GM15510 (cell line): ENCODE results near the gene TCEAL3.

Experiments used
- POLR2A ChIP-seq: IDR thresholded peaks from 3 replicates; pipeline ENCODE4 v1.6.1; 2011; ENCODE audit warnings: borderline replicate concordance; ENCODE audit not compliant: insufficient read length; ENCODE audit errors: extremely low read depth

Gene TCEAL3

DNA sequence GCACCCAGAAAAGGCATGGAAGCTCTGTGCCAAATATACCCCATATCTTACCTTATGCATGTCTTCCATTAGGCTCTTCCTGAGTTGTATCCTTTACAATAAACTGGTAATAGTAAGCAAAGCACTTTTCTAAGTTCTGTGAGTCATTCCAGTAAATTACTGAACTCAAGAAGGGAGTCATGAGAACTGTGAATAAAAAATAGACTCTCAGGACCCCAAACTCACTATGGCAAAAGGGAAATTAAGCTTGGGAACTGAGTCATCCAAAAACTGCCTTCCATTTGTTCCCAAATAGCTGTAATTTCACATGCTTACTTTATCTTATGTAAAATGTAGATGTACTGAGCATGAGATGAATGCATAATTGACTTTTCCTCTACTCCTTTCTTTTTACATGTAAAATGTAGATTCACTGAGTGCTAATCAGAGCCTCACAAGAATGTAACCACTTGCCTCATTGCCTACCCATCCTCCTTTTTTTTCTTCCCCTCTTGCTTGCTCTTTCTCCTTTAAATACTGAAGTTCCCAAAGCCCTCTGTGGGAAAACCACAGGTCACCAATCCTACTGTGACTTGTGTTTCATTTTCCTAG, 8.1 kb downstream of the TCEAL3 start:
- TF ChIP-seq POLR2A: no peak

DNA sequence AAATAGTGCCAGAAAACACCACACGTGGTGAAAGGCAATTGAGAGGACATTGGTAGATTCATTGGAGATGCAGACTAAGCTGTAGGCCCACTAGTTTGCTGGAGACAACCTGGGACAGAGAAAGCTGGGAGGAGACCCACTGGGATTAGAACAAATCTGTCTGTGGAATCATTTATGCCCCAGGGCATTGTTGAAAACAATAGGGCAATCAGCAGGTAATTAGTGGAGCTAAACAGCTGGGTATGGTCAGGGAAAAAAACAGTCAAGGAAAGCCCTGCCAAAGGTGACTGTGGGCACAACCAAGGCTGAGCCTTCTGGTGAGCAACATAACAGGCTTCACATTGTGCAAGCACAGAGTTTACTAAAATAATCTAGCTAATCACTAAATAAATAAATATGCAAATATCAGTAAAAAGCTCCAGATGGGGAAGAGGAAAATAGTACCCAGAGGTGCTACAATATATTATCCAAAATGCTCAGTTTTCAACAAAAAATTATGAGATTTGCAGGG, 9.0 kb downstream of the TCEAL3 start:
- no peak for TF ChIP-seq POLR2A

DNA sequence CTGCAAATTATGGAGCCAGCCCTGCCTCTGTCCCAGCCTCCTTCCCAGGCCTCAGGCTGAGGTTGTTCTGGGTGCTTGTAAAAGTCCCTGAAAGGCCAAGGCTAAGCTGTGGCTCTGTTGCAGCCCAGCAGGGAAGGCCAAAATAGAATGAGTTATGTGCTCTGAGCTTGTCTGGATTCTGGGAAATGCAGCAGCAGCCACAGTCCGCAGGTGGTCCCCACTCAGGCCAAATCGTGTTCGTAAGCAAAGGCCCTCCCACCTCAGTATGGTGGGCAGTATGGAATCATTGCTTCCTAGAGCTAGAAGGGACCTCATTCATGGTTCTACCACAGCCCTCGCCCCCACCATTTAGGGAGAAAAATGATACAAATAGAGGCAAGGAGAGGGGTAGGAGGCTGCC, 16.3 kb downstream of the TCEAL3 start:
- no peak for TF ChIP-seq POLR2A

DNA sequence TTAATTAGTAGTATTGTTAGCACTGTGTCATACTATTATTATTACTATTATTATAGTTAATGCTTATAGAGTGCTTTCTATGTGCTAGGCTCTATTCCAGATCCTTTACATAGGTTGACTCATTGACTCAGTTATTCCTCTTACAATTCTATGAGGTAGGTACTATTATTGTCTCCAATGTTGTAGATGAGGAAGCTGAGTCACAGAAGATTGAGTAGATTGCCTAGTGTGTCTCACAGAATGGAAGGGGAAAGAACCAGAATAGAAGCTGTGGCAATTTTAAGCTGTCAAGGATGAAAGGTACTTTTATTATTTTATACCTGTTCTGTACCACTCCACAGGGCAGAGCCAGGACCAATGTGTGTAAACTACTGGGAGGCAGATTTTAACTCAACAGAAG, 19.1 kb downstream of the TCEAL3 start:
- no peak for TF ChIP-seq POLR2A

DNA sequence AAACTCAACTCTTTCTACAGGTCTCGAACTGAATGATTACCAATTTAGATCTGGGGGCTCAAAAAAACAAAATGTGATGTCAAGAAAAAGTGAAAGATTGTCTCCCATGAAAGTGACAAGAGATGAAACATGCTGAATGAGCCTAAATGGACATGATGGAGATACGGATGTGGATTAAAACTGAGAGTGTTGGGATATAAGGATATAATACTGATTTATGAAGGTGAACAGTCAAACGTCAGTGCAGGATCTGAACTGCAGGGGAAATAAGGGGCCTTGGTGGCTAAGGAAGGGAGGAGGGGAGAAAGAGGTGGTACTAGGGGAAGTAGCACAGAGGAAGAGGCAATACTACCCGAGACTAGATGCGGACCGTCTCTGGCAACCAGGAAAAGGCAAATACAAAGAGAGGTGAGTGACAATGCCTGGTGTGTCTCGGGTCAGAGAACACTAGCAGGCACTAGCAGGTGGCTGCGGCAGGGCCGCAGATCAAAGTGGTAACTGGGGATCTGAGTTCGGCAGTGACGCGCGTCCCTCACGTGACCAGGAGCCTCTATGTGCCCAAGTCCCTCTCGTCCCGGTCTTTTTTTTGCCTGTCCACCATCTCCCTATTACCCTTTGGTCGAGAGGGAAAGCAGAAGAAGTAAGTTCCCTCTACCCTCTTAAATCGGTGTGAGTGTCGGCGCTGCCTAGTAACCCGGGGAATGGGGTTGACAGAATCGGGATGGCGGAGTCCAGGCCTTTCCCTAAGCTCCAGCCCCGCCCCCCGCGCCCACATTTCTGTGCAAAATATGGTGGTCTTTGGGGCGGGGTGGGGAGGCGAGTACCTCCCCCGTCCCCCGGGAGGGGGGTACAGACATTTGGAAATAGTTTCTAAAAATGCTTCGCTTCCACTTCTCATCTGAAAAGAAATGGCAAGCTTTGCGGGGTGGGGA, 20.9 kb downstream of the TCEAL3 start, which contains the start of gene TCEAL1:
Gene TCEAL1, plus strand, starts transcription at position 590 of the 932 bp plus-strand sequence. CDS start 942 bp downstream, outside the sequence.
- peak; percentile 44 for TF ChIP-seq POLR2A

DNA sequence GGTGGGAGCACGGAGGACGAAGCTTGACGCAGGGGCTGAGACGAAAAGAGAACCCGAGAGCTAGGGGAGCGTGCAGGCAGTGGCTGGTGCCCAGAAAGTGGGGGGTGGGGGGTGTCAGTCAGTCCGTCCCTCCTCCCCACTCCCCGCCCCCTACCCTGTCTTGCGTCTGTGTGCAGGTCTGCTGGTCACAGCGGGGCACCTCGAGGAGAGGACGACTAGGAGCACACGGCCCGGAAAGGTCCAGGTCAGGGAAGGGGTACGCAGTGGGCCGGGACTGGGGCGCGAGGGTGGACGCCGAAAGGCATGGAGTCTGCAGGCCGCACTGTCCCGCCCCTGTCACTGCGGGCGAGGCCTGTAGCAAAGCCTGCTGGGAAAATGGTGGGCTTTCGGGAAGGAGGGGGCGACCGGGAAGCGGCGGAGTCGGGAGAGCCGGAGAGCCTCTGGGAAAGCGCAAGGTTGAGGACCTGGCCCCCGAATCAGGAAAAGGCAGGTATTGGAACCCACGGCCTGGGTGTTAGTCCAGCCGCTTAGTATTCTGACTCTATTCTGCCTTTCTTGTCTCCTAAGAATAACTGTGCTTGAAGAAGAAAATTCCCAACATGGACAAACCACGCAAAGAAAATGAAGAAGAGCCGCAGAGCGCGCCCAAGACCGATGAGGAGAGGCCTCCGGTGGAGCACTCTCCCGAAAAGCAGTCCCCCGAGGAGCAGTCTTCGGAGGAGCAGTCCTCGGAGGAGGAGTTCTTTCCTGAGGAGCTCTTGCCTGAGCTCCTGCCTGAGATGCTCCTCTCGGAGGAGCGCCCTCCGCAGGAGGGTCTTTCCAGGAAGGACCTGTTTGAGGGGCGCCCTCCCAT, 21.8 kb downstream of the TCEAL3 start:
- peak; percentile 48 for TF ChIP-seq POLR2A

DNA sequence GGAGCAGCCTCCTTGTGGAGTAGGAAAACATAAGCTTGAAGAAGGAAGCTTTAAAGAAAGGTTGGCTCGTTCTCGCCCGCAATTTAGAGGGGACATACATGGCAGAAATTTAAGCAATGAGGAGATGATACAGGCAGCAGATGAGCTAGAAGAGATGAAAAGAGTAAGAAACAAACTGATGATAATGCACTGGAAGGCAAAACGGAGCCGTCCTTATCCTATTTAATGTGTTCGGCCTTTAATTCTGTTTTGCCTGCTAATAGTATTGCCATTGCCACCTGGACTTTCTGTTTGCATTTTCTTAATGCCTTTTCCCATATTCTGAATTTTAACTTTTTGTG, 22.4 kb downstream of the TCEAL3 start:
- no peak for TF ChIP-seq POLR2A

DNA sequence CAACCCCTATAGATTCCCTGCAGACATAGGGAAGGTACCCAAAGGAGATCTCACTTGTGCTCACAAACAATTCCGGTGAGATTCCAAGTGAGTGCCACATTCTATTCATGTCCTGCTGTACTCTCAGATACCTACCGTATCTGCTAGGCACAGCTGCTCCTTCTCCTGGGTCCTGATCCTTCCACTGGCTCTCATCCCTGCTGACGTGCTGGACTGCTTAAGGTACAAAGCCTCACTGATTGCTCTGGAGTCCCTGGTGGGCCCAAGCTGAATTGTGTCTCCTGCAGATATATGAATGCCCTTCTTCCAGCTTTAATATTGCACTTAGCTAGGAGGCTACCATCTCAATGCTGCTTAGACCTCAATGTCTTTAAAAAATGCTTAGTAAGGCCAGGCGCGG, 23.4 kb downstream of the TCEAL3 start:
- no peak for TF ChIP-seq POLR2A

DNA sequence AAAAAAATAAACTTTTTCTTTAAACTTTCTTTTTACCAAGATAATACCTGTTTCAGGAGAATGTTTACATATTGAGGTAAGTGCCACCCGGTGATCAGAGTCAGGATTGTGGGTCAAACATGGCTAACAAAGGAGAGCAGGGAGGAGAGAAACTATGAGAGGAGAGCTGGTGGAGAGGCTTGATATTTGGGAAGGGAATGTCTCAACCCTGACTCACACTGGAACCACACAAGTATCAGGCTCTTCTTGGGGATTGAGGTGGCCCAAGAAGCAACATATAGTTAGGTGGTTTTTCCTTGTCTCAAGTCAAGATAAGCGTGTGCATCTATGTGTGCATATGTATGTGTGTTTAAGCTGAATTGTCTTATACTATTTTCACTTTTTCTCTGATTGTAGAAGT, 27.7 kb downstream of the TCEAL3 start:
- no peak for TF ChIP-seq POLR2A

DNA sequence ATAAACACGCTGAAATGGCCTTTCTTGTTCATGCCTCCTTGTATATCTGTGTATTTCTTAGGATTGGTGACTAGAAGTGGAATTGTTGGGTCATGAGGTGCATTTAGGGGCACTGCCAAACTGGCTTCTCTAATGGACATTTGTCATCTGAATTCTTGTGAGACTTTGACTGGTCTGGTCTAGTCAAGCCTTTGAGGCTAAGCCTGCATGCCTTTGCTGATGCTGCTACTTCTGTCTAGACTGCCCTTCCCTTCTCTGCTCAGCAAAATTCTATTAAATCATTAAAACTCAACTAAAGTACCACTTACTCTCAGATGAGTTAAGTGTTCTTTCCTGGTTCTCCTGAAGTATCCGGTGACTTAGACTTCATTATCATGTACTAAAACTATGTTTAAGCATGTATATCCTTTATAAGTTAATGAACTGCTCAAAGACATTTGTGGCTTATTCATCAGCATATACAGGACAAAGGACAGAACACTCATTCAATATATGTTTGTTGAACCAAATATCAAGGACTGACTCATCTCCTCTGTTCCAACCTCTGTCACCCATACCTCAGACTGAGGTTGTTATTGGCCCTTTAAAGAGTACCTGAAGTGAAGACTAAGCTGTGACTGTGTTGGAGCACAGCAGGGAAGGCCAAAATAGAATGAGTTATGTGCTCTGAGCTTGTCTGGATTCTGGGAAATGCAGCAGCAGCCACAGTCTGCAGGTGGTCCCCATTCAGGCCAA, 30.0 kb downstream of the TCEAL3 start:
- no peak for TF ChIP-seq POLR2A

DNA sequence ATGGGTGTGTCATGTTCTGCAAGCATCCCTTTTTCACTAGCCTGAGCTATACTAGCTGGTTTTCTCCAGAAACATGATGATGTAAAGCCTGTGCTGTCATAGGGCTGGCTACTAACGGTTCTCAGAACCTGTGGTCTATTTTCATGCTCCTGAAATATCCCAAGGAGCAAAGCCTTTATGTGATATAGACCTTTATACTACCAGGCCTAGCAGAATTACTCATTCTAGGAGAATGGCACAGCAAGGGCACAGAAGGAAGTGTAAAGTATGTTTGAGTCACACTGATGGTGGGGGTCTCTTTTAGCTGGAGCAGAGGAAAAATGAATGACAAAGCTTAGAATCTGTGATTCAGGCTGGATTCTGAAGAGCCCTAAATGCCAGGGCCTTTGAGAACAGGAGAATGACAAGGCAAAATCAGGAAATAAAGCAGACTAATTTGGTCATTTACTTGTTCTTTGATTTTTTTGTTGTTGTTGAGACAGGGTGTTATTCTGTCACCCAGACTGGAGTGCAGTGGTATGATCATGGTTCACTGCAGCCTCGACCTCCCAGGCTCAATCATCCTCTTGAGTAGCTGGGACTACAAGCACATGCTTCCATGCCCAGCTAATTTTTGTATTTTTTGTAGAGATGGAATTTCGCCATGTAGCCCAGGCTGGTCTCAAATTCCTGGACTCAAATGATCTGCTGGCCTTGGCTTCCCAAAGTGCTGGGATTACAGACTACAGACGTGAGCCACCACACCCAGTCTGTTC, 32.8 kb downstream of the TCEAL3 start:
- no peak for TF ChIP-seq POLR2A

DNA sequence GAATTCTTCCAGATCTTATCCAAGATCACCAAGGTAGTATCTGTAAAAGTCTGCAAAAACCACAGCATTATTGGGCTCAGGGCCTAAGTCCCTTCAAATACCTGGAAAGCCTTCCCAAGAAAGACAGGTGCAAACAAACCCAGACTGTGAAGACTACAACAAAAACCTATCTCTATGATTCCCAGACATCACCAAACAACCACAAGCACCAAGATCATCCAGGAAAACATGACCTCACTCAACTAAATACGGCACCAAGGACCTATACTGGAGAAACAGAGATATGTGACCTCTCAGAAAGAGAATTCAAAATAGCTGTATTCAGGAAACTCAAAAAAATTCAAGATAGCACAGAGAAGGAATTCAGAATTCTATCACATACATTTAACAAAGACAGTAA, 36.4 kb downstream of the TCEAL3 start:
- no peak for TF ChIP-seq POLR2A

DNA sequence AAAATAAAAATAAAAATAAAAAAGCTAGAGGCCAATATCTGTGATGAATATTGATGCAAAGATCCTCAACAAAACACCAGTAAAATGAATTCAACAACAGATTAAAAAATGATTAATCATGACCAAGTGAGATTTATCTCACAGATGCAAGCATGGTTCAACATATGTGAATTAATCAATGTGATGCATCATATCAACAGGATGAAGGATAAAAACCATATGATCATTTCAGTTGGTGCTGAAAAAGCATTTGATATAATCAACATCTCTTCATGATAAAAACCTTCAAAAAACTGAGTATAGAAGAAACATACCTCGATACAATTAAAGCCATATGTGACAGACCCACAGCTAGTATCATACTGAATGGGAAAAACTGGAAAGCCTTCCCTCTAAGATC, 39.9 kb downstream of the TCEAL3 start:
- no peak for TF ChIP-seq POLR2A
